ENCODE data around the gene KLHL3. TPM values are rescaled to one million over a fixed set of nuclear protein-coding genes. Genes with fewer than 3 reads are reported as not detected.

The KLHL3 gene
- total and polyA plus RNA-seq, 9 of the 15 experiments (the other 6 are each of a cell fraction or from before 2014, with no cell fraction given), result under 0.01 to 1.5 (median 0.22) TPM

DNA sequence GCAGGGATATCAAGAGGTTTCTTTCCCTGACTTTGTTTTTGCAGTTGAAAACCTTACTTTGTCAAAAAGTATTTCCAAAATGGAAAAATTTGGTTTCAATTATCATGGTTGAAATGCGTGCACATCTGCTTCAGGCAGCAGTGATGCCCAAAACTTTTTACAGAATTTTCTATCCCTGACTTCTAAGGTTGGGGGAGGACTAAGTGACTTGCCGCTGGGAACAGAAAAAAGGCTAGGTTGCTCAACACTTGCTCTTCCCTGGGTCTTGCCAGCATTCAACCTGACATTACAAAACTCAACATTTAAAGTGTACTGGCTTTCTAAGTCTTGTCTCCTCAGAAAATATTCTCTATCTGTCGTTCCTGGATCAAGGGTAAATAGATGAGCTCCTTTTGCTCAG, 4.7 kb downstream of the KLHL3 start (continued):
- TF ChIP-seq, protein P1, sequence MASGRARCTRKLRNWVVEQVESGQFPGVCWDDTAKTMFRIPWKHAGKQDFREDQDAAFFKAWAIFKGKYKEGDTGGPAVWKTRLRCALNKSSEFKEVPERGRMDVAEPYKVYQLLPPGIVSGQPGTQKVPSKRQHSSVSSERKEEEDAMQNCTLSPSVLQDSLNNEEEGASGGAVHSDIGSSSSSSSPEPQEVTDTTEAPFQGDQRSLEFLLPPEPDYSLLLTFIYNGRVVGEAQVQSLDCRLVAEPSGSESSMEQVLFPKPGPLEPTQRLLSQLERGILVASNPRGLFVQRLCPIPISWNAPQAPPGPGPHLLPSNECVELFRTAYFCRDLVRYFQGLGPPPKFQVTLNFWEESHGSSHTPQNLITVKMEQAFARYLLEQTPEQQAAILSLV (tag; IDR thresholded peaks at IDR 0.05), result no peak

DNA sequence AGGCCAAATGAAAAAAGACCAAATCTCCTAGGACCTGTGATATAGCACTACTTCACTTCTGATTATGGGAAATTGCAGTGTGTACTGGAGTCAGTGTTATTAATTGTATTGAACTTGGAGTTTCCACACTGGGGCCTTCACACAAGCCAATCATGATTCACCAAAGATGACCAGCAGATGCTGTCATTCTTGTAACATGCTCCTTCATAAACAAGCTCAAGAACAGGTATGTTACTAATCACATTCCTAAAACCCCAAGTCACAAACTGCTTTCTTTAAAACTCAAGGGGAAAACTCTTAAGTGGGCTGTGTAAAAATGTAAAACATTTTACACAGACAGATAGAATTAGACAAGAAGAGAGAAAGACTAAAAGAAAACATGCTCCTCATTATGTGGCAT, 5.6 kb downstream of the KLHL3 start:
- no peak overlapping the region for H2AFZ ChIP-seq (ENCODE audit: low read depth, low read length)
- no peaks in the 10 kb centered on the region for H4K20me1 ChIP-seq (replicated peaks; ENCODE audit: control insufficient read depth, insufficient read depth, low read length)
- POLR2A ChIA-PET, result interaction anchor here (0.9 to 1.6 kb wide), 3 partner anchors 9 to 24 kb away, joined by 3 to 4 read pairs (median 3); partner anchors contain the start of gene HNRNPA0
- H3K4me1 ChIP-seq (replicated peaks in 1 of 2; ENCODE audit: control insufficient read depth in 2 of 2, insufficient read depth in 2 of 2, low read length in 2 of 2), result no peaks in the 10 kb centered on the region
- CTCF ChIA-PET (ENCODE audit: low intra/inter-chr PET ratio), result no interaction called here
- TF ChIP-seq TEAD4 (IDR thresholded peaks at IDR 0.05; ENCODE audit: low read length) (no peak), TEAD4 (CRISPR knock-in tag; IDR thresholded peaks at IDR 0.05; ENCODE audit: borderline replicate concordance) (no peak), SREBF2 (CRISPR knock-in tag; IDR thresholded peaks at IDR 0.05) (no peak)
- TF ChIP-seq, protein P2, sequence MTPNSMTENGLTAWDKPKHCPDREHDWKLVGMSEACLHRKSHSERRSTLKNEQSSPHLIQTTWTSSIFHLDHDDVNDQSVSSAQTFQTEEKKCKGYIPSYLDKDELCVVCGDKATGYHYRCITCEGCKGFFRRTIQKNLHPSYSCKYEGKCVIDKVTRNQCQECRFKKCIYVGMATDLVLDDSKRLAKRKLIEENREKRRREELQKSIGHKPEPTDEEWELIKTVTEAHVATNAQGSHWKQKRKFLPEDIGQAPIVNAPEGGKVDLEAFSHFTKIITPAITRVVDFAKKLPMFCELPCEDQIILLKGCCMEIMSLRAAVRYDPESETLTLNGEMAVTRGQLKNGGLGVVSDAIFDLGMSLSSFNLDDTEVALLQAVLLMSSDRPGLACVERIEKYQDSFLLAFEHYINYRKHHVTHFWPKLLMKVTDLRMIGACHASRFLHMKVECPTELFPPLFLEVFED (CRISPR knock-in tag; conservative IDR thresholded peaks at IDR 0.05), result no peak
- H3K27ac ChIP-seq (ENCODE audit: extremely low read depth, low read depth, low read length), result no peak overlapping the region
- ATAC-seq (no peak), FAIRE-seq (no peak), DNase-seq (ENCODE audit: extremely low read depth in 1 of 4, low spot score in 3 of 4) (no peak)
- no peaks in the 10 kb centered on the region for H3K9me3 ChIP-seq (replicated peaks; ENCODE audit: control insufficient read depth, insufficient read depth, low read depth, low read length)
- H3K27me3 ChIP-seq (ENCODE audit: control insufficient read depth in 2 of 2, insufficient read depth in 2 of 2, low read length in 2 of 2), result peaks cover 6 to 14% of the 10 kb centered on the region in 2 experiments; a peak in 3 of 5 replicates
- no TSS peak for BruUV-seq (replicated peaks)
- H3K79me2 ChIP-seq (ENCODE audit: control insufficient read depth, insufficient read depth, low read length), result no peaks in the 10 kb centered on the region
- no peaks in the 10 kb centered on the region for H3K9me1 ChIP-seq (ENCODE audit: control insufficient read depth, insufficient read depth, low read length)
- H3K9ac ChIP-seq (ENCODE audit: insufficient read depth in 1 of 2, low read depth in 2 of 2, low read length in 2 of 2), result no peak overlapping the region
- no peaks in the 10 kb centered on the region for H3K36me3 ChIP-seq (ENCODE audit: control insufficient read depth, insufficient read depth, low read length)
- H3K4me3 ChIP-seq, result no peak overlapping the region
- in situ Hi-C loops (cut with MboI) (no loop called here), intact Hi-C loops (cut with micrococcal nuclease) (no loop called here)
- no peak overlapping the region for H3K4me2 ChIP-seq (ENCODE audit: insufficient read depth, low read length)
